DMS79 treated with DMSO at 0.1 percent for 48 hours (cell line): ENCODE data around the gene FKBP8.
A peak's percentile ranks its signal among the peaks of the same experiment; 100 is the strongest.

Experiments
- DNase-seq: peaks from one replicate; lab custom pipeline; 2025; lab: John Stamatoyannopoulos, UW

The FKBP8 gene

GRCh38 chr19:18483119-18483890 lies 60.1 kb downstream of the FKBP8 start:
- DNase-seq = peak; percentile 80
